HUES48 (cell line): Measurements from ENCODE around the gene MED16.
"Not testable (repeated sequence)": the region's sequence is repeated elsewhere in the genome, so short reads cannot be mapped to it uniquely, and the experiment has no call there.

ENCODE experiments used
- H3K27ac ChIP-seq: one replicate; pipeline ENCODE4 v1.7.0; 2013; ENCODE audit warnings: low read depth, low read length, inconsistent platforms
- H3K27me3 ChIP-seq: 2 replicates; pipeline ENCODE4 v1.6.1; 2013; ENCODE audit warnings: mild to moderate bottlenecking, low read length; ENCODE audit not compliant: control insufficient read depth, insufficient read depth
- H3K36me3 ChIP-seq: 2 replicates; pipeline ENCODE4 v1.6.1; 2013; ENCODE audit warnings: low read length; ENCODE audit not compliant: control insufficient read depth, insufficient read depth
- H3K4me1 ChIP-seq: 2 replicates; pipeline ENCODE4 v1.6.1; 2013; ENCODE audit warnings: mild to moderate bottlenecking, low read length; ENCODE audit not compliant: control insufficient read depth, insufficient read depth
- H3K4me3 ChIP-seq: 2 replicates; pipeline ENCODE4 v1.5.1; 2013; ENCODE audit warnings: mild to moderate bottlenecking, low read depth, low read length
- H3K9ac ChIP-seq: 2 replicates; pipeline ENCODE4 v1.6.1; 2013; ENCODE audit warnings: mild to moderate bottlenecking, low read depth, low read length, moderate library complexity
- H3K9me3 ChIP-seq: 2 replicates; pipeline ENCODE4 v1.6.1; 2013; ENCODE audit warnings: low read length; ENCODE audit not compliant: control insufficient read depth, insufficient read depth

MED16 gene

GRCh38 chr19:825897-826644 is 66.9 kb downstream of the MED16 start:
- no peak overlapping the region for H3K9ac ChIP-seq
- no peak overlapping the region for H3K4me3 ChIP-seq
- H3K36me3 ChIP-seq = no peaks in the 10 kb centered on the region
- no peaks in the 10 kb centered on the region for H3K9me3 ChIP-seq
- H3K4me1 ChIP-seq = no peaks in the 10 kb centered on the region
- H3K27ac ChIP-seq = no peak overlapping the region
- H3K27me3 ChIP-seq = no peaks in the 10 kb centered on the region

GRCh38 chr19:824885-825284 is 68.1 kb downstream of the MED16 start:
- Histone ChIP-seq H3K4me1 (no peaks in the 10 kb centered on the region), H3K4me3 (no peak overlapping the region), H3K36me3 (no peaks in the 10 kb centered on the region), H3K9ac (no peak overlapping the region), H3K27me3 (no peaks in the 10 kb centered on the region), H3K27ac (no peak overlapping the region), H3K9me3 (no peaks in the 10 kb centered on the region)

GRCh38 chr19:823565-824121 is 69.3 kb downstream of the MED16 start:
- Histone ChIP-seq H3K9ac (no peak overlapping the region), H3K27ac (no peak overlapping the region), H3K27me3 (no peaks in the 10 kb centered on the region), H3K4me3 (no peak overlapping the region), H3K36me3 (no peaks in the 10 kb centered on the region), H3K9me3 (no peaks in the 10 kb centered on the region), H3K4me1 (no peaks in the 10 kb centered on the region)

- Histone ChIP-seq H3K27ac (peak within 1 kb of the TSS; percentile 12), H3K27me3 (no peaks in the 10 kb centered on the region), H3K9ac (no peak within 1 kb of the TSS), H3K4me3 (peak within 1 kb of the TSS; percentile 61), H3K36me3 (no peaks in the 10 kb centered on the region), H3K9me3 (no peaks in the 10 kb centered on the region), H3K4me1 (no peaks in the 10 kb centered on the region)
Observed at GRCh38 chr19:821825-822503, 71.0 kb downstream of the MED16 start, which contains the start of gene PLPPR3. PLPPR3 (minus strand) TSS chr19:821955; CDS start chr19:821559, 396 bp downstream.

- H3K4me1 ChIP-seq = no peaks in the 10 kb centered on the region
- H3K4me3 ChIP-seq = peak overlapping the region; percentile 61
- H3K9me3 ChIP-seq = no peaks in the 10 kb centered on the region
- H3K9ac ChIP-seq = no peak overlapping the region
- peak overlapping the region; percentile 12 for H3K27ac ChIP-seq
- H3K36me3 ChIP-seq = no peaks in the 10 kb centered on the region
- H3K27me3 ChIP-seq = no peaks in the 10 kb centered on the region
Observed at GRCh38 chr19:821231-821824, 71.7 kb downstream of the MED16 start.

GRCh38 chr19:820212-820611 is 72.8 kb downstream of the MED16 start:
- not testable (repeated sequence) for H3K4me1 ChIP-seq, H3K9ac ChIP-seq, H3K27ac ChIP-seq, H3K9me3 ChIP-seq, H3K27me3 ChIP-seq, H3K36me3 ChIP-seq, H3K4me3 ChIP-seq
